ENCODE data around the gene CLN6. TPM values are rescaled to one million over a fixed set of nuclear protein-coding genes. Genes with fewer than 3 reads are reported as not detected.
A peak's percentile ranks its signal among the peaks of the same experiment; 100 is the strongest.

CLN6 gene
- total and polyA plus RNA-seq, 2 experiments from 2014 or later: 10.7 to 18.7 TPM

- TF ChIP-seq CTCF (IDR thresholded peaks at IDR 0.05; ENCODE audit: poor library complexity) (no peak), EZH2phosphoT487 (IDR thresholded peaks at IDR 0.05; ENCODE audit: low read depth, severe bottlenecking, unreplicated experiment) (no peak), EZH2 (IDR thresholded peaks at IDR 0.05; ENCODE audit: borderline replicate concordance) (no peak)
- Histone ChIP-seq H3K36me3 (replicated peaks; ENCODE audit: insufficient read depth, low read depth) (no peaks in the 10 kb centered on the region), H3K27ac (peak overlapping the region; percentile 73), H3K4me1 (ENCODE audit: insufficient read depth) (peaks cover 20% of the 10 kb centered on the region), H3K9me2 (replicated peaks; ENCODE audit: insufficient read depth) (no peaks in the 10 kb centered on the region), H3K9me3 (ENCODE audit: low read depth) (no peaks in the 10 kb centered on the region), H3K4me3 (no peak overlapping the region), H2AFZ (no peak overlapping the region), H3K79me2 (peaks cover 3% of the 10 kb centered on the region), H3K4me2 (no peak overlapping the region), H3K27me3 (no peaks in the 10 kb centered on the region), H4K20me1 (ENCODE audit: insufficient read depth, poor library complexity, severe bottlenecking) (no peaks in the 10 kb centered on the region)
- DNase-seq (ENCODE audit: low spot score): peak; percentile 65
- 38% methylated on average over 11 of the region's 11 CpGs for WGBS (ENCODE audit: low lambda C conversion rate, missing lambda C conversion rate)
These were observed 42.4 kb upstream of the CLN6 start for GRCh38 chr15:68271854-68272471.

- no peaks in the 10 kb centered on the region for H3K9me3 ChIP-seq (ENCODE audit: low read depth)
- no peaks in the 10 kb centered on the region for H3K79me2 ChIP-seq
- WGBS (ENCODE audit: low lambda C conversion rate, missing lambda C conversion rate): 59% methylated on average over 3 of the region's 3 CpGs
- H3K9me2 ChIP-seq (replicated peaks; ENCODE audit: insufficient read depth): no peaks in the 10 kb centered on the region
- no peaks in the 10 kb centered on the region for H4K20me1 ChIP-seq (ENCODE audit: insufficient read depth, poor library complexity, severe bottlenecking)
- H3K27ac ChIP-seq: no peak overlapping the region
- DNase-seq (ENCODE audit: low spot score): no peak
- no peak overlapping the region for H3K4me2 ChIP-seq
- no peak overlapping the region for H2AFZ ChIP-seq
- peaks cover 10% of the 10 kb centered on the region for H3K4me1 ChIP-seq (ENCODE audit: insufficient read depth)
- no peak for TF ChIP-seq EZH2 (IDR thresholded peaks at IDR 0.05; ENCODE audit: borderline replicate concordance)
- no peak for TF ChIP-seq CTCF (IDR thresholded peaks at IDR 0.05; ENCODE audit: poor library complexity)
- no peak for TF ChIP-seq EZH2phosphoT487 (IDR thresholded peaks at IDR 0.05; ENCODE audit: low read depth, severe bottlenecking, unreplicated experiment)
- peaks cover 7% of the 10 kb centered on the region for H3K27me3 ChIP-seq
- no peaks in the 10 kb centered on the region for H3K36me3 ChIP-seq (replicated peaks; ENCODE audit: insufficient read depth, low read depth)
- no peak overlapping the region for H3K4me3 ChIP-seq
These were observed 38.9 kb upstream of the CLN6 start for GRCh38 chr15:68268405-68268804.

- DNase-seq (ENCODE audit: low spot score): no peak
- 86% methylated on average over 3 of the region's 3 CpGs for WGBS (ENCODE audit: low lambda C conversion rate, missing lambda C conversion rate)
- no peak overlapping the region for H3K4me3 ChIP-seq
- H3K9me3 ChIP-seq (ENCODE audit: low read depth): no peaks in the 10 kb centered on the region
- H3K4me2 ChIP-seq: no peak overlapping the region
- TF ChIP-seq CTCF (IDR thresholded peaks at IDR 0.05; ENCODE audit: poor library complexity) (no peak), EZH2phosphoT487 (IDR thresholded peaks at IDR 0.05; ENCODE audit: low read depth, severe bottlenecking, unreplicated experiment) (no peak), EZH2 (IDR thresholded peaks at IDR 0.05; ENCODE audit: borderline replicate concordance) (no peak)
- peaks cover 7% of the 10 kb centered on the region for H3K27me3 ChIP-seq
- no peaks in the 10 kb centered on the region for H3K9me2 ChIP-seq (replicated peaks; ENCODE audit: insufficient read depth)
- no peaks in the 10 kb centered on the region for H3K4me1 ChIP-seq (ENCODE audit: insufficient read depth)
- H2AFZ ChIP-seq: no peak overlapping the region
- H3K79me2 ChIP-seq: no peaks in the 10 kb centered on the region
- H4K20me1 ChIP-seq (ENCODE audit: insufficient read depth, poor library complexity, severe bottlenecking): no peaks in the 10 kb centered on the region
- no peak overlapping the region for H3K27ac ChIP-seq
- H3K36me3 ChIP-seq (replicated peaks; ENCODE audit: insufficient read depth, low read depth): no peaks in the 10 kb centered on the region
These were observed 36.1 kb upstream of the CLN6 start for GRCh38 chr15:68265674-68266073.
